SU-DHL-6 (cell line): ENCODE data around the gene TAPT1.
"Not testable (repeated sequence)": the region's sequence is repeated elsewhere in the genome, so short reads cannot be mapped to it uniquely, and the experiment has no call there.

Experiments used
- H2AFZ ChIP-seq: fragments of 200-600 bp; sonication (generic); 2 replicates; pipeline ENCODE4 v1.6.1; 2014; ENCODE audit warnings: low read depth, mild to moderate bottlenecking, moderate library complexity, mixed read lengths, antibody characterized with exemption, low read length; ENCODE audit not compliant: severe bottlenecking
- H3F3A ChIP-seq: fragments of 200-600 bp; shearing (Covaris generic); 2 replicates; pipeline ENCODE4 v1.6.0; 2016; ENCODE audit warnings: antibody characterized with exemption, mild to moderate bottlenecking; ENCODE audit not compliant: insufficient read depth
- H3K27ac ChIP-seq: fragments of 200-600 bp; sonication (generic); 2 replicates; pipeline ENCODE4 v1.5.1; 2016; ENCODE audit warnings: low read depth, mild to moderate bottlenecking, low read length, moderate library complexity, mixed read lengths
- H3K27me3 ChIP-seq: fragments of 200-600 bp; sonication (generic), shearing (Covaris generic); 2 replicates; pipeline ENCODE4 v1.6.0; 2014; ENCODE audit warnings: mild to moderate bottlenecking, low read length
- H3K36me3 ChIP-seq: fragments of 200-600 bp; sonication (generic); 2 replicates; pipeline ENCODE4 v1.6.1; 2014; ENCODE audit warnings: mild to moderate bottlenecking, low read length, mixed read lengths
- H3K4me2 ChIP-seq: fragments of 300-600, 200-600 bp; shearing (Covaris generic), sonication (generic); 2 replicates; pipeline ENCODE4 v1.6.0; 2014; ENCODE audit warnings: low read length, low read depth, mild to moderate bottlenecking; ENCODE audit not compliant: poor library complexity, severe bottlenecking
- H3K4me3 ChIP-seq: fragments of 200-600 bp; sonication (generic); 2 replicates; pipeline ENCODE4 v1.5.1; 2014; ENCODE audit warnings: antibody characterized with exemption, low read length, mild to moderate bottlenecking, mixed read lengths; ENCODE audit not compliant: insufficient read depth, poor library complexity, severe bottlenecking
- H3K79me2 ChIP-seq: fragments of 200-600 bp; sonication (generic); 2 replicates; pipeline ENCODE4 v1.6.1; 2014; ENCODE audit warnings: mild to moderate bottlenecking, low read length, moderate library complexity; ENCODE audit not compliant: insufficient read depth
- H3K9ac ChIP-seq: fragments of 200-600 bp; sonication (generic); 2 replicates; pipeline ENCODE4 v1.7.0; 2014; ENCODE audit warnings: mild to moderate bottlenecking, low read length
- H3K9me2 ChIP-seq: fragments of 200-600 bp; sonication (generic); replicated peaks from 2 replicates; pipeline ENCODE4 v1.6.1; 2014; ENCODE audit warnings: low read length; ENCODE audit not compliant: insufficient read depth
- H3K9me3 ChIP-seq: fragments of 200-600 bp; sonication (generic); 2 replicates; pipeline ENCODE4 v1.6.1; 2014; ENCODE audit warnings: low read length, mixed read lengths; ENCODE audit not compliant: insufficient read depth
- H4K20me1 ChIP-seq: fragments of 200-600 bp; sonication (generic); 2 replicates; pipeline ENCODE4 v1.6.1; 2014; ENCODE audit warnings: low read depth, mild to moderate bottlenecking, antibody characterized with exemption, low read length, moderate library complexity, mixed read lengths
- EZH2phosphoT487 ChIP-seq: fragments of 200-600 bp; sonication (generic), shearing (Covaris generic); conservative IDR thresholded peaks from 2 replicates; pipeline ENCODE4 v1.6.1; 2018; ENCODE audit warnings: mild to moderate bottlenecking, antibody characterized with exemption, low read length, moderate library complexity, mixed read lengths
- TF ChIP-seq, protein P1 (sequence below): fragments of 200-600 bp; sonication (generic); IDR thresholded peaks from one replicate; pipeline ENCODE4 v1.5.1; 2017; ENCODE audit warnings: antibody characterized with exemption, mild to moderate bottlenecking, low read length, moderate library complexity; ENCODE audit not compliant: insufficient read depth, poor library complexity, severe bottlenecking

TAPT1 gene

GRCh38 chr4:16195209-16195608, 31.1 kb downstream of the TAPT1 start:
- H3K9me2 ChIP-seq = no peaks in the 10 kb centered on the region
- H3K4me3 ChIP-seq = no peak overlapping the region
- no peaks in the 10 kb centered on the region for H3K9me3 ChIP-seq
- no peaks in the 10 kb centered on the region for H4K20me1 ChIP-seq
- H2AFZ ChIP-seq = no peak overlapping the region
- H3F3A ChIP-seq = no peaks in the 10 kb centered on the region
- no peaks in the 10 kb centered on the region for H3K36me3 ChIP-seq
- H3K9ac ChIP-seq = no peak overlapping the region
- H3K27me3 ChIP-seq = no peaks in the 10 kb centered on the region
- H3K79me2 ChIP-seq = no peaks in the 10 kb centered on the region
- TF ChIP-seq, protein P1, sequence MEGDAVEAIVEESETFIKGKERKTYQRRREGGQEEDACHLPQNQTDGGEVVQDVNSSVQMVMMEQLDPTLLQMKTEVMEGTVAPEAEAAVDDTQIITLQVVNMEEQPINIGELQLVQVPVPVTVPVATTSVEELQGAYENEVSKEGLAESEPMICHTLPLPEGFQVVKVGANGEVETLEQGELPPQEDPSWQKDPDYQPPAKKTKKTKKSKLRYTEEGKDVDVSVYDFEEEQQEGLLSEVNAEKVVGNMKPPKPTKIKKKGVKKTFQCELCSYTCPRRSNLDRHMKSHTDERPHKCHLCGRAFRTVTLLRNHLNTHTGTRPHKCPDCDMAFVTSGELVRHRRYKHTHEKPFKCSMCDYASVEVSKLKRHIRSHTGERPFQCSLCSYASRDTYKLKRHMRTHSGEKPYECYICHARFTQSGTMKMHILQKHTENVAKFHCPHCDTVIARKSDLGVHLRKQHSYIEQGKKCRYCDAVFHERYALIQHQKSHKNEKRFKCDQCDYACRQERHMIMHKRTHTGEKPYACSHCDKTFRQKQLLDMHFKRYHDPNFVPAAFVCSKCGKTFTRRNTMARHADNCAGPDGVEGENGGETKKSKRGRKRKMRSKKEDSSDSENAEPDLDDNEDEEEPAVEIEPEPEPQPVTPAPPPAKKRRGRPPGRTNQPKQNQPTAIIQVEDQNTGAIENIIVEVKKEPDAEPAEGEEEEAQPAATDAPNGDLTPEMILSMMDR = no peak
- TF ChIP-seq EZH2phosphoT487 = no peak
- H3K27ac ChIP-seq = no peak overlapping the region
- no peak overlapping the region for H3K4me2 ChIP-seq

GRCh38 chr4:16194798-16195197, 31.5 kb downstream of the TAPT1 start:
- not testable (repeated sequence) for H3K27ac ChIP-seq

DNA sequence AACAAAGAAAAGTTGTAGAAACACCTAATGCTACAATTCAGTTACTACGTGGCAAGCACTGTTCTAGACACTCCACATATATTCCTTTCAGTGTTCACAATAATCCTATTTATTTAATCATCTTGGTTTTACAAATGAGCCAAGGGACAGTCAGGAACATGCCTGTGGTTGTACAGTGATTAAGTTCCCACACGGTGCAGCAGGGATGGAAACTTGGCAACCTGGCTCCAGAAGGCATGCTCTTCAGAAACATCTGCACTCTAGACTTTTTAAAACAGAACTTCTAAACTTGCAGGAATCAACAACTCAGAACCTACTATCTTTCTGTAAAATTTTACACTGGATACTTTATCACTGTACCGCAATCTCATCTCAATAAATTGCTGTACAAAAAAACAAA, 32.1 kb downstream of the TAPT1 start:
- no peak overlapping the region for H3K27ac ChIP-seq
- no peak overlapping the region for H2AFZ ChIP-seq
- H4K20me1 ChIP-seq = no peaks in the 10 kb centered on the region
- H3K9me2 ChIP-seq = no peaks in the 10 kb centered on the region
- H3K4me3 ChIP-seq = no peak overlapping the region
- H3K36me3 ChIP-seq = no peaks in the 10 kb centered on the region
- H3F3A ChIP-seq = no peaks in the 10 kb centered on the region
- no peaks in the 10 kb centered on the region for H3K27me3 ChIP-seq
- no peak for TF ChIP-seq EZH2phosphoT487
- TF ChIP-seq, protein P1 = no peak
- no peaks in the 10 kb centered on the region for H3K9me3 ChIP-seq
- no peak overlapping the region for H3K4me2 ChIP-seq
- no peak overlapping the region for H3K9ac ChIP-seq
- no peaks in the 10 kb centered on the region for H3K79me2 ChIP-seq

More at GRCh38 chr4:16194798-16195197, 31.5 kb downstream of the TAPT1 start:
- H3K79me2 ChIP-seq, H3K36me3 ChIP-seq, H3K4me3 ChIP-seq, H3K27me3 ChIP-seq, H3K9me2 ChIP-seq, H4K20me1 ChIP-seq, H3F3A ChIP-seq, H3K9me3 ChIP-seq, H3K9ac ChIP-seq, H2AFZ ChIP-seq, H3K4me2 ChIP-seq: not testable (repeated sequence)

DNA sequence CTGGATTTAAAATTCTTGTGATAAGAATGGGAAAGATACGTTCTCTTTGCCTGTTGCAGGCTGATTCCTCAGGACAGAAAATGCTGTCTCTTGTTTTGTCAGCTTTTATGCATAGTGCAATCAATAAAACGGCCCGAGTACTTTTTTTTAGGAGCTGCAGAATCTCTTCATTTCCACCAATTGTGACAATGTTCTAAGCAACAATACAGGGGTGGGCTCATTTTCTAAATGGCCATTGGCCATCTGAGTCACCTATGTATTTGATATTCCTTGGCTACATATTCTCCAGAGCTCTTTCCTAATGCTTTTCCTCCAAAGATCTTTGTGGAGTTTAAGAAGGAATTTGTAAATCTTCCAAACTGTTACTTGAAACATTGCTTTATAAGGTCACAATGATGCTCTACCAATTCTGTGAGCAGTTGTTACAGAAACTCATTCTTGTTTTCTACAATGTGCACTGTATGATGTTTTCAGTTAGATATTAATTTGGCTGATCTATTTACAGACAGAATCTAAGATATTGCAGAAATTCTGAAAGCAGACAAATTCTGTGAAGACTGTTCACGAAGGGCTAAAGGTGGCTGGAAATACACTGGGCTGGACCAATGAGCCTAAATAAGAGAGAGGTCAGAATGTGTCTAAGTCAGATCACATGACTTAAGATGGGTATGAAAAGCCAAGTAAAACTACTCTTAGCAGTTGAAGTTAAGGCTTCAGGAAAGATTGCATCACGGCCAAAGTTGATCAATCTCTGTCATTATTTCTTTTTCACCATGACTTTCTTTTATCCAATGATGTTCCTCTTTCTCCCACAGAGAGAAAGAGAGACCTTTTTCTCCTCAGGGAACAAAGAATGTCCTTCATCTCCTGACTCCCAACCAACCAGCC, 33.4 kb downstream of the TAPT1 start:
- H3K9ac ChIP-seq = no peak overlapping the region
- no peaks in the 10 kb centered on the region for H3K9me2 ChIP-seq
- no peak overlapping the region for H2AFZ ChIP-seq
- TF ChIP-seq EZH2phosphoT487 = no peak
- TF ChIP-seq, protein P1 = no peak
- no peak overlapping the region for H3K4me2 ChIP-seq
- H3K27me3 ChIP-seq = no peaks in the 10 kb centered on the region
- H3K9me3 ChIP-seq = no peaks in the 10 kb centered on the region
- H3K79me2 ChIP-seq = no peaks in the 10 kb centered on the region
- H3K36me3 ChIP-seq = no peaks in the 10 kb centered on the region; the same call in 1 of the 2 replicates
- H3K27ac ChIP-seq = no peak overlapping the region
- H3F3A ChIP-seq = no peaks in the 10 kb centered on the region
- no peaks in the 10 kb centered on the region for H4K20me1 ChIP-seq
- H3K4me3 ChIP-seq = no peak overlapping the region
